Measurements from ENCODE around the gene MPP2. TPM values are rescaled to one million over a fixed set of nuclear protein-coding genes. Genes with fewer than 3 reads are reported as not detected.

Gene MPP2
- total and polyA plus RNA-seq, 2 donors (not counting 3 experiments of a cell fraction or from before 2014, with no cell fraction given): 1.4 to 1.6 TPM

DNA sequence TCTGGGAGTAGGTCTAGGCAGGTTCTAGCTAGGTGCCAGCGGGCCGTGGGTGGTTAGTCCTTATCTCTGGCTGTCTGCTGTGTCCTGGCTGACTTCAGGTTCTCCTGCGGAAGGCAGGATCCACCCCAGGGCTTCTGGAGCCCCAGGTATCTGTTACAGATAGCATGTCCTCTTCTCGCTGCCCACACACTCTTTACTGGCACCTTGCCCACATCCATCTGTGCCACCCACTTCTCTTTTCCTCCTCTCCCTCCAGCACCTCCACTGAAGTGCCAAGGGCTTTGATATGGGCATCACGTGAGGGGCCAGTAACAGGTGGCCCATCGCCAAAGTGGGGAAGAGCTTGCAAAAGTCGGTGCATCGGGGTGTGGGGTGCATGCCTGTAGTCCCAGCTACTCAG lies 4.6 kb upstream of the MPP2 start:
- no peak overlapping the region for H3K27ac ChIP-seq (ENCODE audit: insufficient read depth, low read depth, low read length)
- BruUV-seq (replicated peaks): no TSS peak
- TF ChIP-seq EZH2 (IDR thresholded peaks at IDR 0.05; ENCODE audit: borderline replicate concordance, low read depth, low read length, severe bottlenecking) (no peak), MYC (IDR thresholded peaks at IDR 0.05; ENCODE audit: low read depth, low read length) (no peak), MAX (IDR thresholded peaks at IDR 0.05; ENCODE audit: insufficient read depth, insufficient read length) (no peak), JUN (IDR thresholded peaks at IDR 0.05; ENCODE audit: borderline replicate concordance, insufficient read depth, insufficient read length, low read depth) (no peak), POLR2AphosphoS5 (IDR thresholded peaks at IDR 0.05; ENCODE audit: insufficient read depth, low read depth, low read length) (no peak), GATA2 (IDR thresholded peaks at IDR 0.05; ENCODE audit: insufficient read depth, insufficient read length, low read depth, low read length) (no peak), POLR2A (IDR thresholded peaks at IDR 0.05; ENCODE audit: low read depth, low read length) (no peak), FOS (IDR thresholded peaks at IDR 0.05; ENCODE audit: borderline replicate concordance, insufficient read depth, low read length) (no peak)
- TF ChIP-seq, protein P1, sequence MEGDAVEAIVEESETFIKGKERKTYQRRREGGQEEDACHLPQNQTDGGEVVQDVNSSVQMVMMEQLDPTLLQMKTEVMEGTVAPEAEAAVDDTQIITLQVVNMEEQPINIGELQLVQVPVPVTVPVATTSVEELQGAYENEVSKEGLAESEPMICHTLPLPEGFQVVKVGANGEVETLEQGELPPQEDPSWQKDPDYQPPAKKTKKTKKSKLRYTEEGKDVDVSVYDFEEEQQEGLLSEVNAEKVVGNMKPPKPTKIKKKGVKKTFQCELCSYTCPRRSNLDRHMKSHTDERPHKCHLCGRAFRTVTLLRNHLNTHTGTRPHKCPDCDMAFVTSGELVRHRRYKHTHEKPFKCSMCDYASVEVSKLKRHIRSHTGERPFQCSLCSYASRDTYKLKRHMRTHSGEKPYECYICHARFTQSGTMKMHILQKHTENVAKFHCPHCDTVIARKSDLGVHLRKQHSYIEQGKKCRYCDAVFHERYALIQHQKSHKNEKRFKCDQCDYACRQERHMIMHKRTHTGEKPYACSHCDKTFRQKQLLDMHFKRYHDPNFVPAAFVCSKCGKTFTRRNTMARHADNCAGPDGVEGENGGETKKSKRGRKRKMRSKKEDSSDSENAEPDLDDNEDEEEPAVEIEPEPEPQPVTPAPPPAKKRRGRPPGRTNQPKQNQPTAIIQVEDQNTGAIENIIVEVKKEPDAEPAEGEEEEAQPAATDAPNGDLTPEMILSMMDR (IDR thresholded peaks at IDR 0.05; ENCODE audit: extremely low read depth in 1 of 2, insufficient read depth in 1 of 2, low read depth in 1 of 2, low read length in 2 of 2): no peak
- FAIRE-seq: no peak
- H4K20me1 ChIP-seq (replicated peaks; ENCODE audit: control insufficient read depth, extremely low read depth, insufficient read depth, low read length): no peaks in the 10 kb centered on the region
- intact Hi-C loops (cut with micrococcal nuclease): no loop called here
- H3K4me3 ChIP-seq (replicated peaks in 1 of 3; ENCODE audit: insufficient read depth in 1 of 3, low read depth in 1 of 3, low read length in 3 of 3): no peak overlapping the region
- H3K9me3 ChIP-seq (replicated peaks; ENCODE audit: control insufficient read depth, insufficient read depth, low read length): no peaks in the 10 kb centered on the region
- dilution Hi-C loops (cut with MboI; ENCODE audit: extremely low pct_ligation_motif_present, low sequenced_read_pairs): no loop called here
- H3K27me3 ChIP-seq (ENCODE audit: control insufficient read depth in 2 of 2, insufficient read depth in 2 of 2, low read length in 2 of 2): peaks cover 35 to 41% of the 10 kb centered on the region in 2 experiments
- H3K79me2 ChIP-seq (ENCODE audit: control insufficient read depth, insufficient read depth, low read length): no peaks in the 10 kb centered on the region
- no peaks in the 10 kb centered on the region for H3K9me1 ChIP-seq (replicated peaks; ENCODE audit: control insufficient read depth, extremely low read depth, insufficient read depth, low read length)
- ChIA-PET CTCF (interaction anchor here (2.8 kb wide), 1 partner anchor 12 kb away, joined by 43 read pairs; no protein-coding TSS in a partner anchor), POLR2A (no interaction called here)
- H3K4me2 ChIP-seq (ENCODE audit: insufficient read depth, low read length): no peak overlapping the region
- H2AFZ ChIP-seq (ENCODE audit: low read depth, low read length): no peak overlapping the region
- peaks cover 2% of the 10 kb centered on the region for H3K4me1 ChIP-seq (ENCODE audit: control insufficient read depth, extremely low read depth, insufficient read depth, low read length)
- no peak for DNase-seq (ENCODE audit: low read depth, low spot score)
- H3K9ac ChIP-seq (replicated peaks; ENCODE audit: extremely low read depth, insufficient read depth, low read length): no peak overlapping the region
- no peaks in the 10 kb centered on the region for H3K36me3 ChIP-seq (ENCODE audit: control insufficient read depth in 2 of 2, extremely low read depth in 1 of 2, insufficient read depth in 2 of 2, low read length in 2 of 2)
